Body of pancreas (tissue), 4 donors: ENCODE data around the gene THSD4. TPM values are rescaled to one million over a fixed set of nuclear protein-coding genes. Genes with fewer than 3 reads are reported as not detected.

ENCODE experiments used
- ATAC-seq: fragments of 150-250 bp; one replicate; pipeline ENCODE4 v1.9.1; 2016
- DNase-seq, 4 donors: peaks; one replicate each; pipeline ENCODE4 v3.0.0-alpha.2; 2019
- H3K27ac ChIP-seq, 4 donors: fragments of 200-600 bp; sonication (generic); 1 replicate in 3 of 4; 2 replicates in 1 of 4; pipeline versions ENCODE4 v1.5.1 to v1.6.1; 2016 to 2019; ENCODE audit warnings: mild to moderate bottlenecking in 1 of 4, mixed read lengths in 1 of 4, moderate library complexity in 1 of 4
- H3K27me3 ChIP-seq, 2 donors: fragments of 200-600 bp; sonication (generic); one replicate each; pipeline ENCODE4 v1.6.0; 2016; ENCODE audit warnings: mild to moderate bottlenecking in 1 of 2
- H3K36me3 ChIP-seq, 2 donors: fragments of 200-600 bp; sonication (generic); replicated peaks in 1 of 2; 2 replicates each; pipeline ENCODE4 v1.5.1; 2016; ENCODE audit warnings: low read depth in 2 of 2; ENCODE audit not compliant: insufficient read depth in 1 of 2
- H3K4me1 ChIP-seq: fragments of 200-600 bp; sonication (generic); one replicate; pipeline ENCODE4 v1.6.0; 2016
- H3K4me3 ChIP-seq, 2 donors: fragments of 200-600 bp; sonication (generic); 1 replicate in 1 of 2; 2 replicates in 1 of 2; pipeline ENCODE4 v1.5.1; 2016 to 2019
- H3K9me3 ChIP-seq, 3 donors: fragments of 200-600 bp; sonication (generic); 1 replicate in 2 of 3; 2 replicates in 1 of 3; pipeline ENCODE4 v1.5.1; 2016
- CTCF ChIP-seq, 7 experiments: fragments of 450-650 bp in 4 of 7; fragments of 200-600 bp in 3 of 7; sonication (generic) in 3 of 7; IDR thresholded peaks; one replicate each; pipeline ENCODE4 v1.5.1; 2016 to 2019; ENCODE audit warnings: antibody characterized with exemption in 7 of 7
- POLR2A ChIP-seq, 3 donors: fragments of 450-650 bp; IDR thresholded peaks; one replicate each; pipeline ENCODE4 v1.6.1; 2016; ENCODE audit warnings: antibody characterized with exemption in 3 of 3, mild to moderate bottlenecking in 2 of 3
- WGBS, 2 donors: methylation state at CpG; one replicate each; pipeline ENCODE4 v1.1.5; 2017; 5-methylcytosine and 5-hydroxymethylcytosine counted together
- intact Hi-C: fragments of 100-400 bp; cut with DNase I; formaldehyde crosslinking; loops from one replicate; pipeline ENCODE4 v1.15.1; 2023
- total RNA-seq, 2 donors: library from RNA; depleted of rRNA; stranded (reverse); fragments of >200 nt; gene quantifications; one replicate each; pipeline ENCODE4 v1.1.0, GENCODE V29; 2016

The THSD4 gene
- total RNA-seq, 2 donors from 2014 or later = 12.9 to 16.1 TPM

GRCh38 chr15:71821547-71822129, 706.4 kb downstream of the THSD4 start:
- Histone ChIP-seq H3K9me3 (no peaks in the 10 kb centered on the region), H3K27ac (no peak overlapping the region), H3K4me1 (no peaks in the 10 kb centered on the region), H3K4me3 (no peak overlapping the region), H3K27me3 (no peaks in the 10 kb centered on the region), H3K36me3 (peaks cover 0 to under 1% of the 10 kb centered on the region in 2 donors)
- no peak for TF ChIP-seq CTCF (IDR thresholded peaks at IDR 0.05)
- TF ChIP-seq POLR2A (IDR thresholded peaks at IDR 0.05) = no peak
- WGBS, 2 donors = 81 to 85% methylated on average over 5 of the region's 5 CpGs
- no peak for DNase-seq
- intact Hi-C loops = no loop called here
- no peak for ATAC-seq

GRCh38 chr15:71822890-71823630, 707.8 kb downstream of the THSD4 start:
- DNase-seq (no peak), ATAC-seq (no peak)
- H3K9me3 ChIP-seq = no peaks in the 10 kb centered on the region
- WGBS, 2 donors = 77 to 88% methylated on average over 3 of the region's 3 CpGs
- H3K27me3 ChIP-seq = no peaks in the 10 kb centered on the region
- no peak overlapping the region for H3K4me3 ChIP-seq
- intact Hi-C loops = no loop called here
- H3K27ac ChIP-seq = no peak overlapping the region
- H3K4me1 ChIP-seq = no peaks in the 10 kb centered on the region
- H3K36me3 ChIP-seq = peaks cover 0 to 4% of the 10 kb centered on the region in 2 donors
- no peak for TF ChIP-seq POLR2A (IDR thresholded peaks at IDR 0.05)
- TF ChIP-seq CTCF (IDR thresholded peaks at IDR 0.05) = no peak

GRCh38 chr15:71823801-71824200, 708.5 kb downstream of the THSD4 start:
- no peak overlapping the region for H3K27ac ChIP-seq
- ATAC-seq (no peak), DNase-seq (no peak)
- no peaks in the 10 kb centered on the region for H3K4me1 ChIP-seq
- H3K27me3 ChIP-seq = no peaks in the 10 kb centered on the region
- TF ChIP-seq CTCF (IDR thresholded peaks at IDR 0.05) = no peak
- no peak for TF ChIP-seq POLR2A (IDR thresholded peaks at IDR 0.05)
- H3K36me3 ChIP-seq = peaks cover 0 to 5% of the 10 kb centered on the region in 2 donors
- intact Hi-C loops = no loop called here
- H3K4me3 ChIP-seq = no peak overlapping the region
- WGBS, 2 donors = 76 to 92% methylated on average over 3 of the region's 3 CpGs
- H3K9me3 ChIP-seq = no peaks in the 10 kb centered on the region

GRCh38 chr15:71825021-71825730, 709.9 kb downstream of the THSD4 start:
- Histone ChIP-seq H3K27ac (no peak overlapping the region), H3K4me1 (no peaks in the 10 kb centered on the region), H3K4me3 (no peak overlapping the region), H3K9me3 (no peaks in the 10 kb centered on the region), H3K36me3 (peaks cover 0 to 12% of the 10 kb centered on the region in 2 donors), H3K27me3 (no peaks in the 10 kb centered on the region)
- DNase-seq = no peak
- TF ChIP-seq CTCF (IDR thresholded peaks at IDR 0.05) = no peak
- no peak for TF ChIP-seq POLR2A (IDR thresholded peaks at IDR 0.05)
- intact Hi-C loops = no loop called here
- ATAC-seq = no peak
- 89 to 92% methylated on average over 4 of the region's 4 CpGs for WGBS, 2 donors
